HepG2 (cell line): ENCODE data around the gene SUN1. TPM values are rescaled to one million over a fixed set of nuclear protein-coding genes. Genes with fewer than 3 reads are reported as not detected.

Source experiments
- ATAC-seq: fragments of 200-7000 bp; cut with Tn5 transposase; 3 replicates; pipeline ENCODE4 v1.9.1; 2020; ENCODE audit warnings: mild to moderate bottlenecking, moderate library complexity
- BruUV-seq: library from RNA; stranded (reverse); fragments of 400-500 nt; replicated peaks from 2 replicates; lab custom pipeline; 2021; lab: Mats Ljungman, UMichigan
- CTCF ChIA-PET: fragments of 300-600 bp; formaldehyde crosslinking; extraction: SDS; loops from one replicate; lab custom pipeline; 2021; ENCODE audit warnings: low total read pairs, inconsistent platforms, low intra/inter-chr PET ratio; lab: Yijun Ruan, JAX
- POLR2A ChIA-PET: fragments of 350-600 bp; sonication (Branson Sonifier 250); formaldehyde crosslinking; loops from one replicate; lab custom pipeline; 2020; ENCODE audit warnings: antibody characterized with exemption, inconsistent platforms; lab: Yijun Ruan, JAX
- DNase-seq: peaks from one replicate; pipeline ENCODE4 v3.0.0-alpha.2; 2015; ENCODE audit warnings: low spot score
- FAIRE-seq: peaks from 3 replicates; lab custom pipeline; 2011; peaks lifted over from hg19 to GRCh38; lab: Jason Lieb, UNC
- H2AFZ ChIP-seq: one replicate; pipeline ENCODE4 v1.6.1; 2011; ENCODE audit warnings: low read length, inconsistent platforms
- H3K27ac ChIP-seq: fragments of 300-600 bp; 3 replicates; pipeline ENCODE4 v1.8.0; 2011; ENCODE audit warnings: mixed run types, mild to moderate bottlenecking, mixed read lengths, low read length, inconsistent platforms; ENCODE audit not compliant: insufficient read depth; ENCODE audit errors: extremely low read length
- H3K27me3 ChIP-seq, 2 experiments: fragments of 200-600 bp in 1 of 2; 2 replicates in 1 of 2; 3 replicates in 1 of 2; pipeline versions ENCODE4 v1.6.0 to v1.8.0; 2011; ENCODE audit warnings: low read length in 2 of 2, mild to moderate bottlenecking in 2 of 2, moderate library complexity in 2 of 2, inconsistent platforms in 1 of 2; ENCODE audit not compliant: insufficient read depth in 2 of 2, control insufficient read depth in 1 of 2
- H3K36me3 ChIP-seq, 2 experiments: fragments of 200-600 bp in 1 of 2; replicated peaks in 1 of 2; 2 replicates in 1 of 2; 3 replicates in 1 of 2; pipeline versions ENCODE4 v1.5.1 to v1.8.0; 2011; ENCODE audit warnings: low read length in 2 of 2, inconsistent platforms in 1 of 2; ENCODE audit not compliant: insufficient read depth in 2 of 2, control insufficient read depth in 1 of 2
- H3K4me1 ChIP-seq: 2 replicates; pipeline ENCODE4 v1.5.1; 2012; ENCODE audit warnings: low read length, inconsistent platforms; ENCODE audit not compliant: insufficient read depth
- H3K4me2 ChIP-seq: 2 replicates; pipeline ENCODE4 v1.6.0; 2011; ENCODE audit warnings: low read depth, low read length, inconsistent platforms
- H3K4me3 ChIP-seq, 3 experiments: fragments of 200-600 bp in 1 of 3; sonication (generic), shearing (Covaris generic) in 1 of 3; replicated peaks in 1 of 3; 2 replicates each; pipeline ENCODE4 v1.5.1; 2011 to 2016; ENCODE audit warnings: low read length in 3 of 3, inconsistent platforms in 2 of 3, low read depth in 2 of 3, mild to moderate bottlenecking in 2 of 3, control low read depth in 1 of 3, mixed read lengths in 1 of 3; ENCODE audit not compliant: insufficient read depth in 1 of 3
- H3K79me2 ChIP-seq: one replicate; pipeline ENCODE4 v1.6.1; 2011; ENCODE audit warnings: low read length, inconsistent platforms; ENCODE audit not compliant: insufficient read depth
- H3K9ac ChIP-seq: 2 replicates; pipeline ENCODE4 v1.6.0; 2011; ENCODE audit warnings: mild to moderate bottlenecking, low read depth, low read length, inconsistent platforms; ENCODE audit not compliant: insufficient read depth
- H3K9me3 ChIP-seq: 2 replicates; pipeline ENCODE4 v1.5.1; 2012; ENCODE audit warnings: mild to moderate bottlenecking, low read length
- H4K20me1 ChIP-seq: 2 replicates; pipeline ENCODE4 v1.6.0; 2011; ENCODE audit warnings: inconsistent platforms, mild to moderate bottlenecking, low read length, moderate library complexity; ENCODE audit not compliant: insufficient read depth
- CBFB ChIP-seq: sonication (generic); formaldehyde crosslinking; IDR thresholded peaks from 2 replicates; pipeline ENCODE4 v1.4.0; 2020; ENCODE audit warnings: missing genetic modification reagents
- CEBPB ChIP-seq: IDR thresholded peaks from 2 replicates; pipeline ENCODE4 v1.6.1; 2011; ENCODE audit warnings: low read depth, low read length, improper control_type of control experiment, borderline replicate concordance
- CEBPG ChIP-seq: IDR thresholded peaks from 2 replicates; pipeline ENCODE4 v1.6.1; 2016
- HNF1A ChIP-seq, 2 experiments: sonication (generic) in 1 of 2; formaldehyde crosslinking in 1 of 2; IDR thresholded peaks; 2 replicates each; pipeline versions ENCODE4 v1.4.0 to v1.6.1; 2016 to 2020; ENCODE audit warnings: borderline replicate concordance in 1 of 2, low read depth in 1 of 2, mild to moderate bottlenecking in 1 of 2, missing genetic modification reagents in 1 of 2
- NFIB ChIP-seq: sonication (generic); formaldehyde crosslinking; IDR thresholded peaks from 2 replicates; pipeline ENCODE4 v1.9.0; 2021; ENCODE audit warnings: missing genetic modification reagents, mild to moderate bottlenecking, borderline replicate concordance
- POLR2G ChIP-seq: fragments of 200-400 bp; formaldehyde crosslinking; IDR thresholded peaks from 2 replicates; pipeline ENCODE4 v1.6.1; 2018; ENCODE audit warnings: mild to moderate bottlenecking, low read depth, low read length, moderate library complexity
- RBM22 ChIP-seq: fragments of 200-400 bp; formaldehyde crosslinking; optimal IDR thresholded peaks from 2 replicates; pipeline ENCODE3; 2017; ENCODE audit warnings: mild to moderate bottlenecking, low read length, moderate library complexity
- ZFP36 ChIP-seq: fragments of 150-350 bp; IDR thresholded peaks from 2 replicates; pipeline ENCODE4 v1.6.1; 2018; ENCODE audit warnings: borderline replicate concordance, low read length, low read depth; ENCODE audit not compliant: partially characterized antibody
- ZNF614 ChIP-seq: IDR thresholded peaks from 2 replicates; pipeline ENCODE4 v1.6.1; 2018; ENCODE audit warnings: missing biosample characterization, missing genetic modification reagents, inconsistent platforms, borderline replicate concordance
- ZNF816 ChIP-seq: sonication (generic); formaldehyde crosslinking; IDR thresholded peaks from 2 replicates; pipeline ENCODE4 v1.8.0; 2022; ENCODE audit warnings: missing genetic modification reagents, mild to moderate bottlenecking, borderline replicate concordance
- WGBS: methylation state at CpG from one replicate; pipeline ENCODE4 v1.1.6; 2017; ENCODE audit warnings: low lambda C conversion rate; 5-methylcytosine and 5-hydroxymethylcytosine counted together
- in situ Hi-C: cut with HindIII; loops from 2 replicates; pipeline ENCODE4 v1.10.0; 2017; ENCODE audit warnings: low pct_unique_long_range_greater_than_20kb; ENCODE audit not compliant: extremely low pct_ligation_motif_present
- intact Hi-C: fragments of 100-400 bp; cut with micrococcal nuclease; formaldehyde crosslinking; loops from one replicate; pipeline ENCODE4 v1.10.0; 2022; ENCODE audit not compliant: unreplicated experiment
- polyA plus RNA-seq, 8 experiments: library from polyadenylated mRNA; depleted of rRNA in 3 of 8; stranded (reverse) in 7 of 8; unstranded in 1 of 8; fragments of >200 nt; fragmentation: Illumina TruSeq in 4 of 8; extraction: Trizol in 4 of 8; gene quantifications; 2 replicates each; pipeline versions ENCODE4 v1.2.1 to v1.2.3, GENCODE V29; 2011 to 2016; ENCODE audit warnings: low read depth in 4 of 8, missing spikeins in 1 of 8, mixed read lengths in 1 of 8; ENCODE audit not compliant: insufficient read depth in 1 of 8
- total RNA-seq, 5 experiments: library from RNA; depleted of rRNA; stranded (reverse); fragments of >200 nt; fragmentation: Illumina TruSeq; extraction: Trizol; gene quantifications; 2 replicates each; pipeline ENCODE4 v1.2.3, GENCODE V29; 2016; ENCODE audit warnings: low read depth in 1 of 5

The SUN1 gene
- total and polyA plus RNA-seq, 2 of the 13 experiments (the other 11 are each of a cell fraction or from before 2014, with no cell fraction given): 47.0 to 126 TPM

DNA sequence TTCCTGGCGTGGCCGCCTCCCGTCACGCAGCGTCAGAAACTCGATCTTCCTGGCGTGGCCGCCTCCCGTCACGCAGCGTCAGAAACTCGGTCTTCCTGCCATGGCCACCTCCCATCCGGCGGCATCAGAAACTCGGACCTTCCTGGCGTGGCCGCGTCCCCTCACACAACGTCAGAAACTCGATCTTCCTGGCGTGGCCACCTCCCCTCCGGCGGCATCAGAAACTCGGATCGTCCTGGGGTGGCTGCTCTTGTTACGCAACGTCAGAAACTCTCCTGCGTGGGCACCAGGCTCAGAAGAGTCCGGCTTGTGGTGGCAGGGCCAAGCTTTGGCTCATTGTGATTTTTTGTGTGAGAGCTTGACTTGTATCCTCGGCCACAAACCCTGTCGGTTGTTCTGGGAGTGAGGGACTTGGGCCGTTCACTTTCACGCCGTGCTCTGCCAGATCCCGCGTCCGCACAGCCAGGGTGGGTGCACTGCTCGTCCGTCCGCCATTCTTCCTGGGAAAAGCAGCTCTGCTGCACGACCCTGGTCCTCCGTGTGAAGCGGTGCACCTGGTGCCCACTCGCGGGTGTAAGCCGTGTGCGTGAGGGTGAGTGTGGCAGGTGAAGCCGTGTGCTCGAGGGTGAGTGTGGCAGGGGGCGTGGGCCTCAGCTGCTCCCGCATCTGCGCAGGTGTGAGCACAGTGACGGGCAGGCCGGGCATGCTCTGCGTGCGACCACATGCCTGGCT, 49.4 kb upstream of the SUN1 start:
- WGBS: 97% methylated on average over 51 of the region's 56 CpGs
- ChIA-PET POLR2A (no interaction called here), CTCF (no interaction called here)
- no peaks in the 10 kb centered on the region for H4K20me1 ChIP-seq
- H3K9ac ChIP-seq: no peak overlapping the region
- no peak overlapping the region for H3K4me3 ChIP-seq
- FAIRE-seq: no peak
- no peak for DNase-seq
- H3K4me2 ChIP-seq: no peak overlapping the region
- no peaks in the 10 kb centered on the region for H3K9me3 ChIP-seq
- no peaks in the 10 kb centered on the region for H3K79me2 ChIP-seq
- intact Hi-C loops: no loop called here
- in situ Hi-C loops: no loop called here
- peaks cover 13 to 65% of the 10 kb centered on the region in 2 experiments for H3K36me3 ChIP-seq
- no TSS peak for BruUV-seq
- no peak overlapping the region for H2AFZ ChIP-seq
- no peak for ATAC-seq
- no peaks in the 10 kb centered on the region for H3K4me1 ChIP-seq
- no peak for TF ChIP-seq ZNF816 (CRISPR knock-in tag)
- TF ChIP-seq CEBPG (CRISPR knock-in tag): no peak
- TF ChIP-seq RBM22: peak; percentile 31
- TF ChIP-seq NFIB (CRISPR knock-in tag): no peak
- no peak for TF ChIP-seq POLR2G
- peak; percentile 56; the same call in 1 of the 2 replicates for TF ChIP-seq CEBPB
- no peaks in the 10 kb centered on the region for H3K27me3 ChIP-seq
- no peak overlapping the region for H3K27ac ChIP-seq

DNA sequence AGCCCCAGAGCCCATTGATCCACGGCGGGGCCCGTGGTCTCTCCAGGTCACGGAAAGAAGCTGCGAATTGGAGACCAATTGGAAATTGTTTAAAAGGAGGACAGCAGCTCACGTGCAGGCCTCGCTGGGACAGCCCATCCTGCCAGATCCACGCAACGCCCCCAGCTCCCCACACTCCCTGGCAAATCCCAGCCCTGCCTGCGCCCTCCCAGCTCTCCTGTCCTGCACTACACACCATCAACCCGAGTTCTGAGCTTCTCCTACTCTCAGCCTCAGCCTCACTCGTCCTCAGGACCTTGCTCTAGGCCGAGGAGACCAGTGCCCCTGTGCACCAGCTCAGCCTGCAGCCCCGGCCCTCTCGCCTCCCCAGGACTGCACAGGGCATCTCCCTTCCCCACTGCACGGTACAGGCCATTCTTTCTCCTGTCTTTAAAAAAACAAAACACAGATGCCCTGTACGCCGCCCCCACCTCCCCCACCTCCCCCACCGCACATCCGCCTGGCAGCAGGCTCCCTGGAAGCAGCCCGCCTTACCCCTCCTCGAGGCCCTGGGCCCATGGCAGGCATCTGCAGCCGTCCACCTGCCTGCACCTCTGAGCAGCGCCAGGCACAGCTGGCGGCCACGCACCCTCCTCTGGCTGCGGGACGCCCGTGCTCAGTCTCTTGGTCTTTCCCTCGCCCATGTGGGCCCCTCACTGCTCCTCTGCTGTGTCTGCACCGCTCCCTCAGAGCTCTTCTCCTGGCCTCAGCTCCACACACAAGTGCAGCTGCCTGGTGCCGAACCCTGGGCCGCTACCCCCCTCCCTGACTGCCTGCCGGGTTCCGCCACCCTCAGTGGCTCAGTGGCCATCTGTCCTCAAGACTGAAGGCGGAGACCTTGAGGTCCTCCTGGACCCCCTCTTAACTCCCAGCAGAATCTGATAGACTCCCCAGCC, 48.5 kb upstream of the SUN1 start:
- intact Hi-C loops (no loop called here), in situ Hi-C loops (no loop called here)
- Histone ChIP-seq H3K4me2 (no peak overlapping the region), H3K9ac (no peak overlapping the region), H3K9me3 (no peaks in the 10 kb centered on the region), H3K4me1 (no peaks in the 10 kb centered on the region), H3K36me3 (peaks cover 9 to 56% of the 10 kb centered on the region in 2 experiments), H2AFZ (no peak overlapping the region), H3K27me3 (no peaks in the 10 kb centered on the region), H3K4me3 (no peak overlapping the region), H4K20me1 (no peaks in the 10 kb centered on the region), H3K79me2 (no peaks in the 10 kb centered on the region), H3K27ac (no peak overlapping the region)
- ChIA-PET CTCF (no interaction called here), POLR2A (no interaction called here)
- FAIRE-seq (no peak), ATAC-seq (no peak), DNase-seq (no peak)
- BruUV-seq: no TSS peak
- WGBS: 95% methylated on average over 36 of the region's 36 CpGs
- TF ChIP-seq HNF1A (IDR thresholded peaks at IDR 0.05; ENCODE audit: low read depth) (no peak), HNF1A (CRISPR knock-in tag; IDR thresholded peaks at IDR 0.05; ENCODE audit: borderline replicate concordance) (no peak), ZFP36 (no peak), ZNF614 (CRISPR knock-in tag) (no peak), CBFB (CRISPR knock-in tag) (no peak)
